Fibroblast of lung (primary cell): ENCODE measurements around the gene RING1. TPM values are rescaled to one million over a fixed set of nuclear protein-coding genes. Genes with fewer than 3 reads are reported as not detected.

Experiments used
- DNase-seq, 2 donors: peaks; one replicate each; pipeline versions ENCODE4 v3.0.0 to v3.0.0-alpha.2; 2010; ENCODE audit warnings: low read depth in 2 of 2
- H2AFZ ChIP-seq: 2 replicates; pipeline ENCODE4 v1.5.1; 2012; ENCODE audit warnings: low read length, control low read depth, inconsistent platforms
- H3K27ac ChIP-seq: 2 replicates; pipeline ENCODE4 v1.5.1; 2011; ENCODE audit warnings: low read length, control low read depth; ENCODE audit not compliant: insufficient read depth
- H3K27me3 ChIP-seq: 2 replicates; pipeline ENCODE4 v1.5.1; 2011; ENCODE audit warnings: mild to moderate bottlenecking, low read length; ENCODE audit not compliant: control insufficient read depth, insufficient read depth
- H3K36me3 ChIP-seq: 2 replicates; pipeline ENCODE4 v1.5.1; 2011; ENCODE audit warnings: low read length; ENCODE audit not compliant: control insufficient read depth, insufficient read depth
- H3K4me1 ChIP-seq: 2 replicates; pipeline ENCODE4 v1.5.1; 2011; ENCODE audit warnings: low read length; ENCODE audit not compliant: control insufficient read depth, insufficient read depth; ENCODE audit errors: extremely low read depth
- H3K4me2 ChIP-seq: 2 replicates; pipeline ENCODE4 v1.5.1; 2011; ENCODE audit warnings: low read length, control low read depth; ENCODE audit not compliant: insufficient read depth; ENCODE audit errors: extremely low read depth
- H3K4me3 ChIP-seq, 4 experiments: fragments of 200-600 bp in 1 of 4; sonication (generic) in 1 of 4; replicated peaks in 1 of 4; 2 replicates each; pipeline ENCODE4 v1.5.1; 2011 to 2016; ENCODE audit warnings: low read length in 4 of 4, low read depth in 3 of 4, mild to moderate bottlenecking in 3 of 4, control low read depth in 2 of 4, inconsistent platforms in 1 of 4, mixed read lengths in 1 of 4; ENCODE audit not compliant: insufficient read depth in 1 of 4; ENCODE audit errors: control extremely low read depth in 1 of 4
- H3K79me2 ChIP-seq: 2 replicates; pipeline ENCODE4 v1.5.1; 2012; ENCODE audit warnings: mild to moderate bottlenecking, low read length, inconsistent platforms; ENCODE audit not compliant: control insufficient read depth, insufficient read depth
- H3K9ac ChIP-seq: 2 replicates; pipeline ENCODE4 v1.5.1; 2011; ENCODE audit warnings: mild to moderate bottlenecking, low read length, control low read depth; ENCODE audit not compliant: insufficient read depth
- H3K9me3 ChIP-seq: 2 replicates; pipeline ENCODE4 v1.5.1; 2012; ENCODE audit warnings: low read depth, low read length; ENCODE audit not compliant: control insufficient read depth, insufficient read depth
- H4K20me1 ChIP-seq: 2 replicates; pipeline ENCODE4 v1.5.1; 2011; ENCODE audit warnings: low read length; ENCODE audit not compliant: control insufficient read depth, insufficient read depth; ENCODE audit errors: extremely low read depth
- EZH2 ChIP-seq: IDR thresholded peaks from 2 replicates; pipeline ENCODE4 v1.5.1; 2012; ENCODE audit warnings: low read length, control low read depth, mild to moderate bottlenecking; ENCODE audit errors: missing control alignments
- polyA plus RNA-seq, 2 donors: library from polyadenylated mRNA; depleted of rRNA in 1 of 2; stranded (reverse) in 1 of 2; unstranded in 1 of 2; fragments of >200 nt; gene quantifications; 2 replicates each; pipeline ENCODE4 v1.2.1, GENCODE V29; 2011 to 2012; ENCODE audit warnings: missing spikeins in 1 of 2
- total RNA-seq: library from RNA; depleted of rRNA; stranded (reverse); fragments of >200 nt; gene quantifications from 2 replicates; pipeline ENCODE4 v1.2.1, GENCODE V29; 2014
- TF ChIP-seq, protein P1 (sequence below), 2 donors: IDR thresholded peaks in 1 of 2; conservative IDR thresholded peaks in 1 of 2; 1 replicate in 1 of 2; 2 replicates in 1 of 2; pipeline ENCODE4 v1.5.1; 2011 to 2012; ENCODE audit warnings: low read length in 2 of 2, control low read depth in 1 of 2, inconsistent platforms in 1 of 2, low read depth in 1 of 2, mild to moderate bottlenecking in 1 of 2

RING1 gene
- total and polyA plus RNA-seq, 2 donors (not counting 1 experiment from before 2014, with no cell fraction given): 24.7 to 30.6 TPM

DNA sequence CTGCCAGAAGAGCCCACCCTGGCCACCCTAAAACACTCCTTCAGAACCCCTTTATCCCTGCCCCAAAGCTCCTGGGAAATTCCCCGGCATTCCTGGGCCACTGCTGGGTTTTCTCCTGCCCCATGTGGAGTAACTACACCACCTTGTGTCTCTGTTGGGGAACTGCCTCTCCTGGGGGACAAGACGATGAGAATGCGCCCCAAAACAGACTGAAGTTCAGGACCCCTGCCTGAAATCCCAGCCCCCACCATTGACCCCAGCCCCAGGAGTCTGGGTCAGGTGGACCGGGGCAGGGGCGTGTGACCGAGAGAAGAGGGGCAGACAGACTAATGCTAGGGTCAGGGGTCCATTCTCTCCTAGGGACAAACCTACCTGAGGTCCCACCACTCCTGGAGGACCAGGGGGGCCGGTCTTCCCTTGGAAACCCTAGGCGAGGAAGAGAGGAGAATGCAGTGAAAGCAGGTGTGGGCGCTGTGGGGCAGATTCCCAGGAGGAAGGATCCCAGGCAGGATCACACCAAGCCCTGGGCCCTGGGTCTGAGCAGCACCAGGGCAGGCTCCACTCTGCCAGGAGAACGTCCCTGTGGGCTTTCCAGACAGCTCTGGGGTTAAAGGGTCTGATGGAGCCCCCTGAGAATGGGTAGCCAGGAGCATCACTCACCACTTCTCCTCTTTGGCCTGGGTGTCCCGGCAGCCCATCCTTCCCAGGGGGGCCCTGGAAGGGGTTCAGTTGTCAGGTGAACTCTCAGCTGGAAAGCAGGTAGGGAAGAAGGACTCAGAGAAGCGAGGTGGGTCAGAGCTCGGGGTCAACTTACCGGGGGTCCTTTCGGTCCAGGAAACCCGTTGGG lies 35.4 kb upstream of the RING1 start:
- no peaks in the 10 kb centered on the region for H3K36me3 ChIP-seq
- H3K4me1 ChIP-seq: no peaks in the 10 kb centered on the region
- no peak overlapping the region for H3K9ac ChIP-seq
- no peaks in the 10 kb centered on the region for H3K79me2 ChIP-seq
- H2AFZ ChIP-seq: no peak overlapping the region
- no peak overlapping the region for H3K27ac ChIP-seq
- no peak overlapping the region for H3K4me3 ChIP-seq
- no peaks in the 10 kb centered on the region for H4K20me1 ChIP-seq
- TF ChIP-seq EZH2: no peak
- TF ChIP-seq, protein P1, sequence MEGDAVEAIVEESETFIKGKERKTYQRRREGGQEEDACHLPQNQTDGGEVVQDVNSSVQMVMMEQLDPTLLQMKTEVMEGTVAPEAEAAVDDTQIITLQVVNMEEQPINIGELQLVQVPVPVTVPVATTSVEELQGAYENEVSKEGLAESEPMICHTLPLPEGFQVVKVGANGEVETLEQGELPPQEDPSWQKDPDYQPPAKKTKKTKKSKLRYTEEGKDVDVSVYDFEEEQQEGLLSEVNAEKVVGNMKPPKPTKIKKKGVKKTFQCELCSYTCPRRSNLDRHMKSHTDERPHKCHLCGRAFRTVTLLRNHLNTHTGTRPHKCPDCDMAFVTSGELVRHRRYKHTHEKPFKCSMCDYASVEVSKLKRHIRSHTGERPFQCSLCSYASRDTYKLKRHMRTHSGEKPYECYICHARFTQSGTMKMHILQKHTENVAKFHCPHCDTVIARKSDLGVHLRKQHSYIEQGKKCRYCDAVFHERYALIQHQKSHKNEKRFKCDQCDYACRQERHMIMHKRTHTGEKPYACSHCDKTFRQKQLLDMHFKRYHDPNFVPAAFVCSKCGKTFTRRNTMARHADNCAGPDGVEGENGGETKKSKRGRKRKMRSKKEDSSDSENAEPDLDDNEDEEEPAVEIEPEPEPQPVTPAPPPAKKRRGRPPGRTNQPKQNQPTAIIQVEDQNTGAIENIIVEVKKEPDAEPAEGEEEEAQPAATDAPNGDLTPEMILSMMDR (conservative IDR thresholded peaks at IDR 0.05 in 1 of 2, IDR thresholded peaks at IDR 0.05 in 1 of 2; ENCODE audit: low read depth in 1 of 2, low read length in 2 of 2): peak; percentile 63 to 78
- no peak overlapping the region for H3K4me2 ChIP-seq
- DNase-seq: peak; percentile 18 to 33
- H3K9me3 ChIP-seq: no peaks in the 10 kb centered on the region
- no peaks in the 10 kb centered on the region for H3K27me3 ChIP-seq

DNA sequence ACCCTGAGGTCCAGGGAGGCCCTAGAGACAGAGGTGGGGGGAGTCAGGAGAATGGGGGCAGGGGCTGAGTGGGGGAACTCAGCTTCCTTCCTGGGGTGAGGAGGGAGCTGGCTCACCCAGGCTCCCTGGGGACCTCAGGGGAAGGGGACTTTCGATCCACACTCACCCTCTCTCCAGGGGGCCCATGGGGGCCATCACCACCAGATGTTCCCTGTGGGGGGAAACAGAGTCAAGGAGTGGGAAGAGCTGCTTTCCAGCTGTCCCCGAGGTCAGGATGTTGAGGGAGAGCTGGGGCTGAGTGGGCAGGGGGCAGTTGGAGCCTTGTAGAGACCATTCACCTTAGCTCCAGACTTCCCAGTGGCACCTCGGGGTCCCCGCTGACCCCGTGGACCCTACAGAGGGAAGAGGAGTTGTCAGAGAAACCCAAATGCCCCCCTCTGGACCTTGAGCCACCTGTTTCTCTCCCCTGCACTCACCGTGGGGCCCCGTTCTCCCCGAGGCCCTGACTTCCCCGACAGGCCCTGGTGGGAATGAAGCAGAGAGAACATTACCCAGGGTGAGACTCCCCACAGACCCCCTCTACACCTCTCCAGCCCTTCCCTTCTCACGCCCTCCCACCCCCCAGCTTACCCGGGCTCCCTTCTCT lies 34.6 kb upstream of the RING1 start:
- no peaks in the 10 kb centered on the region for H3K79me2 ChIP-seq
- H3K4me2 ChIP-seq: no peak overlapping the region
- no peak overlapping the region for H3K4me3 ChIP-seq
- H3K9me3 ChIP-seq: no peaks in the 10 kb centered on the region
- H2AFZ ChIP-seq: no peak overlapping the region
- no peak overlapping the region for H3K27ac ChIP-seq
- no peaks in the 10 kb centered on the region for H3K4me1 ChIP-seq
- TF ChIP-seq EZH2: no peak
- TF ChIP-seq, protein P1 (conservative IDR thresholded peaks at IDR 0.05 in 1 of 2, IDR thresholded peaks at IDR 0.05 in 1 of 2; ENCODE audit: low read depth in 1 of 2, low read length in 2 of 2): no peak
- DNase-seq: no peak
- H3K36me3 ChIP-seq: no peaks in the 10 kb centered on the region
- H4K20me1 ChIP-seq: no peaks in the 10 kb centered on the region
- H3K9ac ChIP-seq: no peak overlapping the region
- no peaks in the 10 kb centered on the region for H3K27me3 ChIP-seq

DNA sequence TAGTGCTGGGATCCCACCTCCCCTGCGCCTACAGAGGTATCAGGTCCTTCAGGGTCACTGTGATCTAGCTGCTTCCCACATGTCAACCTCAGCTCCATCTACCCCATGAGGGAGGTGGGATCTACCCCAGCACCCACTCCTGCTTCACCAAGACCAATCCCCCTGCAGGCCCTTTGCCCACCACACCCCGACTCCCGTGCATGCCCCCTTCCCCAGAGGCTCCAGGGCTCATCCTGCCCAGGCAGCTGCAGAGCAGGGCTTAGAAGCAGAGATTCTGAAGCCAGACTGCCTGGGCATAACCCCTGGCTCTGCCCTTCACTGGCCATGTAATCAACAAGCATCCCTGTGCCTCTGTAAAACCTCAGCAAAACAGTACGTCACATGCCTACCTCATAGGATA lies 33.5 kb upstream of the RING1 start:
- DNase-seq: no peak
- H3K4me3 ChIP-seq: no peak overlapping the region
- no peak overlapping the region for H3K9ac ChIP-seq
- no peaks in the 10 kb centered on the region for H3K9me3 ChIP-seq
- H4K20me1 ChIP-seq: no peaks in the 10 kb centered on the region
- H3K4me1 ChIP-seq: no peaks in the 10 kb centered on the region
- no peaks in the 10 kb centered on the region for H3K36me3 ChIP-seq
- no peak overlapping the region for H2AFZ ChIP-seq
- H3K27me3 ChIP-seq: no peaks in the 10 kb centered on the region
- TF ChIP-seq, protein P1 (conservative IDR thresholded peaks at IDR 0.05 in 1 of 2, IDR thresholded peaks at IDR 0.05 in 1 of 2; ENCODE audit: low read depth in 1 of 2, low read length in 2 of 2): no peak
- no peak for TF ChIP-seq EZH2
- H3K79me2 ChIP-seq: no peaks in the 10 kb centered on the region
- no peak overlapping the region for H3K4me2 ChIP-seq
- no peak overlapping the region for H3K27ac ChIP-seq
